Measurements from ENCODE around the gene TFCP2L1.

Gene TFCP2L1

DNA sequence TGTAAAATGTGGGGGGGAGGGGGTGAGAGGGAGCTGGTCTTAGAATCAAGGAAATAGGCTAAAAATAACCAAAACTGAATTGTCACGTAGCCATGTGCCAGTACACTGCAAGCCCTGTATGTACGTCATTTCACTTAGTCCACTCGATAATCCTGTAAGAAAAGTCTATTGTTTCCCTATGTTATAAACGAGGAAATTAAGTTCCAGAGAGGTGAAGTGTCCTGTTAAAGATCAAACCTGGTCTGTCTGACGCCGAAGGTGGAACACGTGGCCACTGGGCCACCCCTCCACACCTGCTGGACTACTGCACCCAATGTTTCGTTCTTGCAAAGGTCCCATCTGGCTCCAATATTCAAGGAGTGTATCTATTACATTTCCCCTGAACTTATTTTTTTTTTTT is 29.6 kb downstream of the TFCP2L1 start:
- TF ChIP-seq, protein P1, sequence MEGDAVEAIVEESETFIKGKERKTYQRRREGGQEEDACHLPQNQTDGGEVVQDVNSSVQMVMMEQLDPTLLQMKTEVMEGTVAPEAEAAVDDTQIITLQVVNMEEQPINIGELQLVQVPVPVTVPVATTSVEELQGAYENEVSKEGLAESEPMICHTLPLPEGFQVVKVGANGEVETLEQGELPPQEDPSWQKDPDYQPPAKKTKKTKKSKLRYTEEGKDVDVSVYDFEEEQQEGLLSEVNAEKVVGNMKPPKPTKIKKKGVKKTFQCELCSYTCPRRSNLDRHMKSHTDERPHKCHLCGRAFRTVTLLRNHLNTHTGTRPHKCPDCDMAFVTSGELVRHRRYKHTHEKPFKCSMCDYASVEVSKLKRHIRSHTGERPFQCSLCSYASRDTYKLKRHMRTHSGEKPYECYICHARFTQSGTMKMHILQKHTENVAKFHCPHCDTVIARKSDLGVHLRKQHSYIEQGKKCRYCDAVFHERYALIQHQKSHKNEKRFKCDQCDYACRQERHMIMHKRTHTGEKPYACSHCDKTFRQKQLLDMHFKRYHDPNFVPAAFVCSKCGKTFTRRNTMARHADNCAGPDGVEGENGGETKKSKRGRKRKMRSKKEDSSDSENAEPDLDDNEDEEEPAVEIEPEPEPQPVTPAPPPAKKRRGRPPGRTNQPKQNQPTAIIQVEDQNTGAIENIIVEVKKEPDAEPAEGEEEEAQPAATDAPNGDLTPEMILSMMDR (IDR thresholded peaks at IDR 0.05; ENCODE audit: low read length, missing control alignments), result no peak
- no peak for DNase-seq (ENCODE audit: low read depth)
- no peak overlapping the region for H3K4me3 ChIP-seq (replicated peaks; ENCODE audit: low read depth, low read length)

DNA sequence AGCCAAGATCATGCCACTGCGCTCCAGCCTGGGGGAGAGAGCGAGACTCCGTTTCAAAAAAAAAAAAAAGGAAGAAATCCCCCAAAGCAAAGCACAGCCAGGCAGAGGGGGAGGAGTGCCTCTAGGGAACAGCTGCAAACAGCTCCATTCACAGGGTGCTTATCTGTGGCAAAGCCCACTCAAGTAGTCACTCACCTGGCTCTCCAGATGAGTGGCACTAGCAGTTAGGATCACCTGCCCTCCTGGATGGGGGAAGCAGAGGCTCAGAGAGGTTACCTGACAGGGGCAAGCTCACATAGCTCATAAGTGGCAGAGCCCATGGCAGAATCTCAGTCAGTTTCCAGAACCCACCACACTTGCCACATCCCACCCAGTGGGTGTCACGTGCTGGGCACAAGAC is 30.3 kb downstream of the TFCP2L1 start:
- DNase-seq (ENCODE audit: low read depth), result no peak
- TF ChIP-seq, protein P1 (IDR thresholded peaks at IDR 0.05; ENCODE audit: low read length, missing control alignments), result no peak
- H3K4me3 ChIP-seq (replicated peaks; ENCODE audit: low read depth, low read length), result no peak overlapping the region

DNA sequence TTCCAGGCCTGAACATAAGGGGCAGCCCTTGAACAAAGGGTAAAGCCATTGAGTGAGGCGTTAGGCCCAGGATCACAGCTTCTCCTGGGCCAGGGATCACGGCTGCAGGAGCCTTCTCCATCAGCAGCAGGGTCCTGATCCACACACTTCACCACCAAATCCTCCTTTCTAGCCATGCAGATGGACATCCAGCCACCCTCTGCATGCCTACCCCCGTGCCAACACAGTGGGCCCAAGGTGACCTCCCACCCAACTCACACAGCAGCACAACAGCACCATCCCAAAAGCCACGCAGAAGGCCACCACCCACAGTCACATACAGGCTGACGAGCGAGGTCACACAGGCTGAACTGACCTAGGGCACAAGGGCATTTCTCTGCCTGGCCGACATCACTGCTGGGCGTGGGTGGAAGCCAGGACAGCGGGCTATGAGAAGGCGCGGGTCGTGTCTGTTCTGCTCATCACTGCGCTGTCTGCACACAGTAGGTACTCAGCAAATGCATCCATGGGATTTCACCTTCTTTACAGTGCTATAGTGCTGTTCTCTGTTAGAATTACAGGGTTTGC is 31.2 kb downstream of the TFCP2L1 start:
- DNase-seq (ENCODE audit: low read depth), result no peak
- TF ChIP-seq, protein P1 (IDR thresholded peaks at IDR 0.05; ENCODE audit: low read length, missing control alignments), result no peak
- no peak overlapping the region for H3K4me3 ChIP-seq (replicated peaks; ENCODE audit: low read depth, low read length)

DNA sequence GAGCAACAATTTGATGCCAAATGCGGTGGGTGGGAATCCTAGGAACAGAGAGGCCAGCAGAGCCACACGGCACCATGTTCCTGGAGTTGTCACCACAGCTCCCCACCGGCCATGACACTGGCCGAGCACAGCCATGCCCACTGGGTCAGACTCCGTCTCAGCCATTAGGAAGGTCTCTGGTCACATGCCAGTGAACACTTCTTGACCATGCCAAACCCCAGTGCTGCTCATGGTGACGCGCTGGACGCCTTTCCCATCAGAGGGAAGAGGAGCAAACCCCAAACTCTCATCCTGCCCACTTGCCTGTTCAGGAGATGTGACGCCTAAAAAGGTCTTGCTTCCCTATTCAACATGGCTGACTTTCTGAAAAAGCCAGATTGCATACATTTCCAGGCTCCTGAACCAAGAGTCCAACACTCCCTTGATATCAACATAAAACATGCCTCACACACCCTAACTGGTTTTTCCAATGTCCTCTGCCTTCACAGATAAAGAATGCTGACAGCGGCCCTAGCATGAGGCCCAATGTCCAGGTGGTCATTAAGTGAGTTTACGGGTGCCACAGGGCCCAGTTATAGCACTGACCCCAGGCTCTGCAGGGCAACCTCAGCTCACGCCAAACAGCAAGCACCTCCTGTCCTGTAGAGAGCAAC is 31.9 kb downstream of the TFCP2L1 start:
- no peak overlapping the region for H3K4me3 ChIP-seq (replicated peaks; ENCODE audit: low read depth, low read length)
- TF ChIP-seq, protein P1 (IDR thresholded peaks at IDR 0.05; ENCODE audit: low read length, missing control alignments), result no peak
- no peak for DNase-seq (ENCODE audit: low read depth)

DNA sequence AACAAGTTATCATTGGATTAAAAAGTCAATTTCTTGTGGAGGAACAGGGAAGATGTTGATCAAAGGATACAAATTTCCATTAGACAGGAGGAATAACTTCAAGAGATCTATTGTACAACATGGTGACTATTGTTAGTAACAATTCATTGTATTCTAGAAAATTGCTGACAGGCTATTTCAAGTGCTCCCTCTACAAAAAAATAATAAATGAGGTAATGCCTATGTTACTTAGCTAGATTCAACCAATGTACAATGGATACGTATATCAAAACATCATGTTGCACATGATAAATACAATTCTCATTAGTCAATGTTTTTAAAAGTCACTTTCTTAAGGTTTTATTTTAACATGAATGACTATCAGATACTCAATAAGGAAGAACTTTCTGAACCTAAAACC is 33.5 kb downstream of the TFCP2L1 start:
- H3K4me3 ChIP-seq (replicated peaks; ENCODE audit: low read depth, low read length), result no peak overlapping the region
- TF ChIP-seq, protein P1 (IDR thresholded peaks at IDR 0.05; ENCODE audit: low read length, missing control alignments), result no peak
- DNase-seq (ENCODE audit: low read depth), result no peak

DNA sequence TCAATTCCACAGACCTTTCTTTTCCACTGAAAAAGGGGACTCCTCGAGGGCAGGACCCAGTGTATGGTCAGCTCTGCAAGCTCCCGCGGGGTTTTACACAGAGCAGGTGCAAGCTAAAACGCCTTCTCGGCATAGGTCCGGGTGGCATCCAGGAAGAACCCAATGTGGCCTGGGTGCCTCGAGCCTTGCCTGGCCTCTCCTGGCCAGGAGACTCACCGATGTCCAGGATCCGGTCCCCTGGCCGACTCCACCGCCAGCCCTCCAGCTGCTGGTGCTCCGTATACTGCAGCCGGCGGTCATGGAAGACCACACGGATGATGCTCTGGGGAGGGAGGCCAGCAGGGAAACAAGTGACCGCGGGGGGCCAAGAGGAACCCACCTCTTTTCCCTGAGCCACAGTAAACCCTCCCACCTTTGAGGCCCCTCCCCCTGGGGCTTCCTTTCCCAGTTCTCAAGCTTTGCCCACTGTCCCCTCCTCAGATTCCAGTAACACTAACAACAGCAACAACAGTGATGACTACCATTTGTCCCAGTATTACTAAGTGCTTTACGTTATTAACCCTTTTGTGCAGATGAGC is 36.1 kb downstream of the TFCP2L1 start:
- H3K4me3 ChIP-seq (replicated peaks; ENCODE audit: low read depth, low read length), result no peak overlapping the region
- DNase-seq (ENCODE audit: low read depth), result no peak
- TF ChIP-seq, protein P1 (IDR thresholded peaks at IDR 0.05; ENCODE audit: low read length, missing control alignments), result no peak
